A549 (cell line): ENCODE results near the gene ABCA1. TPM values are rescaled to one million over a fixed set of nuclear protein-coding genes. Genes with fewer than 3 reads are reported as not detected.
"Not testable (repeated sequence)": the region's sequence is repeated elsewhere in the genome, so short reads cannot be mapped to it uniquely, and the experiment has no call there.

Experiments
- ATAC-seq, 2 experiments: fragments of 200-7000 bp in 1 of 2; fragments of >200 bp in 1 of 2; cut with Nextera tagmentation in 1 of 2; cut with Tn5 transposase in 1 of 2; 3 replicates each; pipeline versions ENCODE4 v1.8.0 to v1.9.1; 2018 to 2020; ENCODE audit warnings: mild to moderate bottlenecking in 1 of 2, moderate library complexity in 1 of 2
- CTCF ChIA-PET: fragments of 300-600 bp; sonication (Branson Sonifier 250); formaldehyde crosslinking; extraction: SDS; loops from one replicate; lab custom pipeline; 2021; ENCODE audit warnings: antibody characterized with exemption, inconsistent platforms; lab: Yijun Ruan, JAX
- POLR2A ChIA-PET: fragments of 350-600 bp; formaldehyde crosslinking; extraction: SDS; loops from one replicate; lab custom pipeline; 2021; ENCODE audit warnings: antibody characterized with exemption, inconsistent platforms; lab: Yijun Ruan, JAX
- DNase-seq, 2 experiments: peaks; one replicate each; pipeline versions ENCODE4 v3.0.0 to v3.0.0-alpha.2; 2011 to 2016; ENCODE audit warnings: low read depth in 1 of 2, low spot score in 1 of 2
- FAIRE-seq: peaks from 2 replicates; lab custom pipeline; 2011; peaks lifted over from hg19 to GRCh38; lab: Jason Lieb, UNC
- H3K27ac ChIP-seq, 2 experiments: fragments of >200 bp; sonication (Bioruptor Twin); formaldehyde crosslinking; 3 replicates each; pipeline ENCODE4 v1.5.1; 2016 to 2017
- H3K4me1 ChIP-seq: fragments of >200 bp; sonication (Bioruptor Twin); formaldehyde crosslinking; 3 replicates; pipeline ENCODE4 v1.6.1; 2016
- H3K4me2 ChIP-seq: fragments of >200 bp; sonication (Bioruptor Twin); formaldehyde crosslinking; 3 replicates; pipeline ENCODE4 v1.6.1; 2016
- H3K4me3 ChIP-seq: fragments of >200 bp; sonication (Bioruptor Twin); formaldehyde crosslinking; 3 replicates; pipeline ENCODE4 v1.5.1; 2016
- H3K9me3 ChIP-seq: fragments of >200 bp; sonication (Bioruptor Twin); formaldehyde crosslinking; 3 replicates; pipeline ENCODE4 v1.6.1; 2016
- BHLHE40 ChIP-seq: IDR thresholded peaks from 2 replicates; pipeline ENCODE4 v1.6.1; 2012; ENCODE audit warnings: low read depth, low read length, inconsistent platforms
- CHD2 ChIP-seq: fragments of 150-350 bp; IDR thresholded peaks from 2 replicates; pipeline ENCODE4 v1.6.1; 2014; ENCODE audit warnings: low read length; ENCODE audit not compliant: partially characterized antibody
- CHD4 ChIP-seq: fragments of 200-600 bp; sonication (generic); IDR thresholded peaks from 2 replicates; pipeline ENCODE4 v1.6.1; 2016; ENCODE audit warnings: antibody characterized with exemption, mild to moderate bottlenecking, borderline replicate concordance
- ESRRA ChIP-seq: fragments of 150-350 bp; IDR thresholded peaks from 2 replicates; pipeline ENCODE4 v1.6.1; 2014; ENCODE audit warnings: mild to moderate bottlenecking, low read length, borderline replicate concordance
- FOSB ChIP-seq: fragments of 250-450 bp; sonication (Bioruptor Pico); IDR thresholded peaks from 2 replicates; pipeline ENCODE4 v1.5.0; 2020; ENCODE audit warnings: mild to moderate bottlenecking, moderate library complexity
- HOXB5 ChIP-seq: fragments of 250-450 bp; sonication (Bioruptor Pico); IDR thresholded peaks from 2 replicates; pipeline ENCODE4 v1.5.0; 2020; ENCODE audit warnings: mild to moderate bottlenecking, moderate library complexity
- KDM1A ChIP-seq: fragments of 200-600 bp; sonication (generic); IDR thresholded peaks from 2 replicates; pipeline ENCODE4 v1.6.1; 2016; ENCODE audit warnings: low read depth, mild to moderate bottlenecking
- KDM5A ChIP-seq: fragments of 200-600 bp; sonication (generic); IDR thresholded peaks from 2 replicates; pipeline ENCODE4 v1.6.1; 2016; ENCODE audit warnings: antibody characterized with exemption, mild to moderate bottlenecking
- MAZ ChIP-seq: fragments of 150-350 bp; IDR thresholded peaks from 2 replicates; pipeline ENCODE4 v1.6.1; 2014; ENCODE audit warnings: antibody characterized with exemption, low read depth, low read length, borderline replicate concordance
- NFE2L2 ChIP-seq: fragments of 150-350 bp; conservative IDR thresholded peaks from 2 replicates; pipeline ENCODE4 v1.6.1; 2014; ENCODE audit warnings: low read length
- NPAS2 ChIP-seq: fragments of 250-450 bp; sonication (Bioruptor Pico); IDR thresholded peaks from 2 replicates; pipeline ENCODE4 v1.8.0; 2022; ENCODE audit warnings: mild to moderate bottlenecking, moderate library complexity, borderline replicate concordance
- POLR2A ChIP-seq: IDR thresholded peaks from 2 replicates; pipeline ENCODE4 v1.6.1; 2012; ENCODE audit warnings: mild to moderate bottlenecking, low read length
- ZNF302 ChIP-seq: fragments of 250-450 bp; sonication (Bioruptor Pico); IDR thresholded peaks from 2 replicates; pipeline ENCODE4 v1.9.0; 2021; ENCODE audit warnings: inconsistent platforms, mild to moderate bottlenecking, moderate library complexity
- WGBS: methylation state at CpG from one replicate; pipeline ENCODE4 v1.1.6; 2017; ENCODE audit errors: missing lambda C conversion rate; 5-methylcytosine and 5-hydroxymethylcytosine counted together
- polyA plus RNA-seq, 4 experiments: library from polyadenylated mRNA; depleted of rRNA in 3 of 4; stranded (reverse); fragments of >200 nt; fragmentation: RNase III in 1 of 4; extraction: RNeasy Plus Mini Kit Qiagen cat#74134 plus additional on column Dnase treatment in 1 of 4; gene quantifications; 2 replicates in 3 of 4; 3 replicates in 1 of 4; pipeline ENCODE4 v1.2.3, GENCODE V29; 2011 to 2017
- TF ChIP-seq, protein P1 (sequence below): fragments of 150-350 bp; IDR thresholded peaks from 2 replicates; pipeline ENCODE4 v1.6.1; 2014; ENCODE audit warnings: low read depth, mild to moderate bottlenecking, low read length
- TF ChIP-seq, protein P2 (sequence below): IDR thresholded peaks from 2 replicates; pipeline ENCODE4 v1.6.1; 2012
- TF ChIP-seq, protein P3 (sequence below): fragments of >200 bp; sonication (Bioruptor Twin); formaldehyde crosslinking; IDR thresholded peaks from 2 replicates; pipeline ENCODE4 v1.6.1; 2016
- TF ChIP-seq, protein P4 (sequence below): fragments of 250-450 bp; sonication (Bioruptor Pico); IDR thresholded peaks from 2 replicates; pipeline ENCODE4 v1.5.0; 2020; ENCODE audit warnings: low read depth, mild to moderate bottlenecking, moderate library complexity
- TF ChIP-seq, protein P5 (sequence below): fragments of 200-600 bp; sonication (generic); IDR thresholded peaks from 2 replicates; pipeline ENCODE4 v1.6.1; 2016; ENCODE audit warnings: antibody characterized with exemption, mild to moderate bottlenecking, moderate library complexity
- TF ChIP-seq, protein P6 (sequence below): IDR thresholded peaks from 2 replicates; pipeline ENCODE4 v1.6.1; 2012; ENCODE audit warnings: low read depth, borderline replicate concordance

The ABCA1 gene
- polyA plus RNA-seq, 2 of the 4 experiments (the other 2 are of a cell fraction): 3.6 to 12.0 TPM

DNA sequence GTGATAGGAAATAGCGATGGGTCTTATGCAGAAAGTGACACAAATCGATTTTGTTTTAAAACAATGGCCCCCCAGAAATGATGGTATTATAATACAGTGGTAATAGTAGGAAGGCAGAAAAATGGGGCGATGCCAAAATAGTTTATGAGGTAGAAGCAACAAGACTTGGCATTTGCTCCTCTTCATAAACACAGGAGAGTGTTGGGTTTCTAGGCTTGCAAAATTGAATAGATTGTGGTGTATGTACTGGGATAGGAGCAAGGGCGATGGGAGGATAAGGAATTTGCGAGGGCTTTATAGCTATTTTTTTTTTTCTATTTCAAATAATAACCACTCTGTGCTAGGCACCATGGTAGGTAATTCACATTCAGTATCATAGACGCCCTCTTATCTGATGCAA is 49.2 kb upstream of the ABCA1 start:
- ChIA-PET POLR2A (no interaction called here), CTCF (no interaction called here)
- 81% methylated on average over 6 of the region's 6 CpGs for WGBS
- Histone ChIP-seq H3K27ac (no peak overlapping the region), H3K9me3 (no peaks in the 10 kb centered on the region), H3K4me2 (no peak overlapping the region), H3K4me3 (no peak overlapping the region), H3K4me1 (no peaks in the 10 kb centered on the region)
- ATAC-seq (no peak), DNase-seq (no peak), FAIRE-seq (no peak)
- TF ChIP-seq, protein P1, sequence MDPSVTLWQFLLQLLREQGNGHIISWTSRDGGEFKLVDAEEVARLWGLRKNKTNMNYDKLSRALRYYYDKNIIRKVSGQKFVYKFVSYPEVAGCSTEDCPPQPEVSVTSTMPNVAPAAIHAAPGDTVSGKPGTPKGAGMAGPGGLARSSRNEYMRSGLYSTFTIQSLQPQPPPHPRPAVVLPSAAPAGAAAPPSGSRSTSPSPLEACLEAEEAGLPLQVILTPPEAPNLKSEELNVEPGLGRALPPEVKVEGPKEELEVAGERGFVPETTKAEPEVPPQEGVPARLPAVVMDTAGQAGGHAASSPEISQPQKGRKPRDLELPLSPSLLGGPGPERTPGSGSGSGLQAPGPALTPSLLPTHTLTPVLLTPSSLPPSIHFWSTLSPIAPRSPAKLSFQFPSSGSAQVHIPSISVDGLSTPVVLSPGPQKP: no peak
- TF ChIP-seq ZNF302 (no peak), CHD2 (no peak), HOXB5 (CRISPR knock-in tag) (no peak), BHLHE40 (no peak)
- TF ChIP-seq, protein P2, sequence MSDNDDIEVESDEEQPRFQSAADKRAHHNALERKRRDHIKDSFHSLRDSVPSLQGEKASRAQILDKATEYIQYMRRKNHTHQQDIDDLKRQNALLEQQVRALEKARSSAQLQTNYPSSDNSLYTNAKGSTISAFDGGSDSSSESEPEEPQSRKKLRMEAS: no peak
- TF ChIP-seq, protein P3, sequence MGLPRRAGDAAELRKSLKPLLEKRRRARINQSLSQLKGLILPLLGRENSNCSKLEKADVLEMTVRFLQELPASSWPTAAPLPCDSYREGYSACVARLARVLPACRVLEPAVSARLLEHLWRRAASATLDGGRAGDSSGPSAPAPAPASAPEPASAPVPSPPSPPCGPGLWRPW: no peak

DNA sequence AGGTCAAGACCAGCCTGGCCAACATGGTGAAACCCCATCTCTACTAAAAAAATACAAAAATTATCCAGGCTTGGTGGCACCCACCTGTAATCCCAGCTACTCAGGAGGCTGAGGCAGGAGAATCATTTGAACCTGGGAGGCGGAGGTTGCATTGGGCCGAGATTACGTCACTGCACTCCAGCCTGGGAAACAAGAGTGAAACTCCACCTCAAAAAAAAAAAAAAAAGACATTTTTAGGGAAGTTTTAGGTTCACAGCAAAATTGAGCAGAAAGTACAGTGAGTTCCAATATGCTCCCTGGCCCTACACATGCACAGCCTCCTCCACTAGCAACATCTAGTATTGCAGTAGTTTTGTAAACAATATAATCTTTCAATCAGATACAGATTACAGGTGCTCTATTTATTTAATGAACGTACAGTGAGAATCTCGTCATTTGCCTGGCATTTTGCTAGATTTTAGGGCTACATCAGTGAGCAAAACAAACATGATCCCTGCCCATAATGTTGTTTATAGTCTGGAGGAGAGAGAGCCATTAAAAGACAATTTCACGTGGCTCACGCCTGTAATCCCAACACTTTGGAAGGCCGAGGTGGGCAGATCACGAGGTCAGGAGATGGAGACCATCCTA is 48.1 kb upstream of the ABCA1 start:
- ATAC-seq, POLR2A ChIA-PET, H3K9me3 ChIP-seq, H3K4me2 ChIP-seq, DNase-seq, FAIRE-seq, H3K27ac ChIP-seq, H3K4me1 ChIP-seq, H3K4me3 ChIP-seq: not testable (repeated sequence)
- 81% methylated on average over 7 of the region's 9 CpGs for WGBS
- CTCF ChIA-PET: interaction anchor here (0.6 to 1.8 kb wide), 3 partner anchors 112 to 486 kb away, joined by 3 to 4 read pairs (median 4); no protein-coding TSS in a partner anchor

DNA sequence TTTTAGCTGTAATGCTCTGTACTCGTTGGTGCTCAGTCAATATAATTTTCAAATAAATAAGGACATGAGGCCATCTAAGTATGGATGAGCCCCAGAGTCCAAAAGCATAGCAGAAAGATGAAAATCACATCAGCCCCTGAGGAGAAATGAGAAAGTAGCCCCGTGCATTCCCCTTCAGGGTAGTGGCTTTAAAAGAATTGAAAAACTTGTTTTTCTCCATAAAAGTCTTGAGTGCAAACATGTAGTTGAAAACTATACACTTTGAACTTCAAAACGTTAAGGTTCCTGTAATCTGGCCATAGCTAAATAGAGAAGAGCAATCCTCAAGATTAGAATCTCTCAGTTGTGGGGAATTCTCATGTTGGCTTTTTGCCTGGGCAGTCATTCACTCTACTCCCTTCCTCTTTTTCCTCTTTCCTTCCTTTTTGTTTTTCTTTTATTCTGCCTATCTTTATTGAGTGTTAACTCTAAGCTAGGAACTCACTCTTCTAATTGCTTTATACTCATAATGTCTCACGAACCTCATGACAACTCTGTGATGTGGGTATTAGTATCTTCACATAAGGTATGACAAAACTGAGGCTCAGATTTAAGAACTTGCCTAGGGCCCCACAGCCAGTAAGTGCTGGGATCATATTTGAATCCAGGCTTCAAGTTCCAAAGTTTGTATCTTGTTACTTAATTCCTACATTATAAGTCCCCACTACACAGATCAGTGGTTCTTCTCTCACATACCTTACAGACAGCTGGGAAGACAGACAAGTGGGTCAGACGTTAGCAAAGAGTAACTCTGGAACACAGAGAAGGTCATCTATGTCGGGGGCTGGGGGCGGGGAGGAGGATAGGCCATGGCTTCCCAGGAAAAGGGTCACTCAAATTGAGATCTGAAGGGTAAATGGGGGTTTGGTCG is 46.4 kb upstream of the ABCA1 start:
- no peak overlapping the region for H3K4me3 ChIP-seq
- ATAC-seq: no peak
- 43% methylated on average over 8 of the region's 8 CpGs for WGBS
- no peak for TF ChIP-seq ESRRA
- TF ChIP-seq, protein P4, sequence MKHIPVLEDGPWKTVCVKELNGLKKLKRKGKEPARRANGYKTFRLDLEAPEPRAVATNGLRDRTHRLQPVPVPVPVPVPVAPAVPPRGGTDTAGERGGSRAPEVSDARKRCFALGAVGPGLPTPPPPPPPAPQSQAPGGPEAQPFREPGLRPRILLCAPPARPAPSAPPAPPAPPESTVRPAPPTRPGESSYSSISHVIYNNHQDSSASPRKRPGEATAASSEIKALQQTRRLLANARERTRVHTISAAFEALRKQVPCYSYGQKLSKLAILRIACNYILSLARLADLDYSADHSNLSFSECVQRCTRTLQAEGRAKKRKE (CRISPR knock-in tag): no peak
- TF ChIP-seq POLR2A: no peak
- no peak for TF ChIP-seq KDM1A
- TF ChIP-seq, protein P5, sequence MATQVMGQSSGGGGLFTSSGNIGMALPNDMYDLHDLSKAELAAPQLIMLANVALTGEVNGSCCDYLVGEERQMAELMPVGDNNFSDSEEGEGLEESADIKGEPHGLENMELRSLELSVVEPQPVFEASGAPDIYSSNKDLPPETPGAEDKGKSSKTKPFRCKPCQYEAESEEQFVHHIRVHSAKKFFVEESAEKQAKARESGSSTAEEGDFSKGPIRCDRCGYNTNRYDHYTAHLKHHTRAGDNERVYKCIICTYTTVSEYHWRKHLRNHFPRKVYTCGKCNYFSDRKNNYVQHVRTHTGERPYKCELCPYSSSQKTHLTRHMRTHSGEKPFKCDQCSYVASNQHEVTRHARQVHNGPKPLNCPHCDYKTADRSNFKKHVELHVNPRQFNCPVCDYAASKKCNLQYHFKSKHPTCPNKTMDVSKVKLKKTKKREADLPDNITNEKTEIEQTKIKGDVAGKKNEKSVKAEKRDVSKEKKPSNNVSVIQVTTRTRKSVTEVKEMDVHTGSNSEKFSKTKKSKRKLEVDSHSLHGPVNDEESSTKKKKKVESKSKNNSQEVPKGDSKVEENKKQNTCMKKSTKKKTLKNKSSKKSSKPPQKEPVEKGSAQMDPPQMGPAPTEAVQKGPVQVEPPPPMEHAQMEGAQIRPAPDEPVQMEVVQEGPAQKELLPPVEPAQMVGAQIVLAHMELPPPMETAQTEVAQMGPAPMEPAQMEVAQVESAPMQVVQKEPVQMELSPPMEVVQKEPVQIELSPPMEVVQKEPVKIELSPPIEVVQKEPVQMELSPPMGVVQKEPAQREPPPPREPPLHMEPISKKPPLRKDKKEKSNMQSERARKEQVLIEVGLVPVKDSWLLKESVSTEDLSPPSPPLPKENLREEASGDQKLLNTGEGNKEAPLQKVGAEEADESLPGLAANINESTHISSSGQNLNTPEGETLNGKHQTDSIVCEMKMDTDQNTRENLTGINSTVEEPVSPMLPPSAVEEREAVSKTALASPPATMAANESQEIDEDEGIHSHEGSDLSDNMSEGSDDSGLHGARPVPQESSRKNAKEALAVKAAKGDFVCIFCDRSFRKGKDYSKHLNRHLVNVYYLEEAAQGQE: no peak
- TF ChIP-seq, protein P2: no peak
- TF ChIP-seq FOSB: no peak
- TF ChIP-seq, protein P6, sequence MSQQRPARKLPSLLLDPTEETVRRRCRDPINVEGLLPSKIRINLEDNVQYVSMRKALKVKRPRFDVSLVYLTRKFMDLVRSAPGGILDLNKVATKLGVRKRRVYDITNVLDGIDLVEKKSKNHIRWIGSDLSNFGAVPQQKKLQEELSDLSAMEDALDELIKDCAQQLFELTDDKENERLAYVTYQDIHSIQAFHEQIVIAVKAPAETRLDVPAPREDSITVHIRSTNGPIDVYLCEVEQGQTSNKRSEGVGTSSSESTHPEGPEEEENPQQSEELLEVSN: no peak
- TF ChIP-seq CHD4: no peak
- no peak for TF ChIP-seq NPAS2 (CRISPR knock-in tag)
- no peak for TF ChIP-seq NFE2L2
- no peak for TF ChIP-seq KDM5A
- no peak for TF ChIP-seq MAZ
- CTCF ChIA-PET: interaction anchor here (1.0 to 1.8 kb wide), 3 partner anchors 25 to 110 kb away, joined by 3 to 4 read pairs (median 3); no protein-coding TSS in a partner anchor
- 0 out of 6 replicates have a peak overlapping the region, but pooled peaks of 1 of the 2 experiments have one; percentile 33 for H3K27ac ChIP-seq
- DNase-seq: no peak
- no peak overlapping the region for H3K4me2 ChIP-seq
- no peaks in the 10 kb centered on the region for H3K9me3 ChIP-seq
- POLR2A ChIA-PET: no interaction called here
- H3K4me1 ChIP-seq: peaks cover under 1% of the 10 kb centered on the region; the same call in 2 of the 3 replicates
- no peak for FAIRE-seq
